ENCODE measurements around the gene ADGRD1.

- TF ChIP-seq POLR2A (IDR thresholded peaks at IDR 0.05; ENCODE audit: low read depth, low read length) (no peak), TAF1 (IDR thresholded peaks at IDR 0.05; ENCODE audit: low read depth, low read length) (no peak), POLR2AphosphoS5 (IDR thresholded peaks at IDR 0.05; ENCODE audit: low read depth, low read length) (no peak)
Measured at GRCh38 chr12:131147293-131147692, 193.6 kb downstream of the ADGRD1 start.
